HEK293 (cell line): ENCODE measurements around the gene PNKD.

ENCODE experiments used
- MZF1 ChIP-seq: fragments of 450-650 bp; formaldehyde crosslinking; IDR thresholded peaks from 2 replicates; pipeline ENCODE4 v1.5.1; 2017; ENCODE audit warnings: missing biosample characterization, missing genetic modification characterization, borderline replicate concordance
- PRDM4 ChIP-seq: fragments of 450-650 bp; formaldehyde crosslinking; IDR thresholded peaks from 2 replicates; pipeline ENCODE4 v1.5.1; 2017; ENCODE audit warnings: missing biosample characterization, missing genetic modification characterization
- ZBTB26 ChIP-seq: fragments of 450-650 bp; formaldehyde crosslinking; optimal IDR thresholded peaks from 2 replicates; pipeline ENCODE3; 2016; ENCODE audit warnings: missing biosample characterization, mild to moderate bottlenecking, missing genetic modification characterization
- ZFP3 ChIP-seq: fragments of 450-650 bp; formaldehyde crosslinking; IDR thresholded peaks from 2 replicates; pipeline ENCODE4 v1.5.1; 2016; ENCODE audit warnings: low read depth, missing biosample characterization, missing genetic modification characterization
- ZNF114 ChIP-seq: fragments of 450-650 bp; formaldehyde crosslinking; IDR thresholded peaks from 2 replicates; pipeline ENCODE4 v1.5.0; 2017; ENCODE audit warnings: missing biosample characterization, missing genetic modification characterization
- ZNF19 ChIP-seq: fragments of 450-650 bp; formaldehyde crosslinking; IDR thresholded peaks from 2 replicates; pipeline ENCODE4; 2016; ENCODE audit warnings: missing biosample characterization, missing genetic modification characterization, low read depth
- ZNF202 ChIP-seq: fragments of 450-650 bp; formaldehyde crosslinking; IDR thresholded peaks from 2 replicates; pipeline ENCODE4 v1.5.1; 2016; ENCODE audit warnings: missing biosample characterization, missing genetic modification characterization, borderline replicate concordance
- ZNF248 ChIP-seq: fragments of 450-650 bp; formaldehyde crosslinking; IDR thresholded peaks from 2 replicates; pipeline ENCODE4 v1.5.1; 2017; ENCODE audit warnings: missing biosample characterization, missing genetic modification characterization
- ZNF292 ChIP-seq: fragments of 450-650 bp; formaldehyde crosslinking; IDR thresholded peaks from 2 replicates; pipeline ENCODE4 v1.5.1; 2016; ENCODE audit warnings: low read depth, missing biosample characterization, missing genetic modification characterization, borderline replicate concordance
- ZNF335 ChIP-seq: fragments of 450-650 bp; formaldehyde crosslinking; conservative IDR thresholded peaks from 2 replicates; pipeline ENCODE4 v1.5.1; 2016; ENCODE audit warnings: missing biosample characterization, missing genetic modification characterization
- ZNF341 ChIP-seq: fragments of 450-650 bp; formaldehyde crosslinking; IDR thresholded peaks from 2 replicates; pipeline ENCODE4; 2016; ENCODE audit warnings: low read depth, missing biosample characterization, missing genetic modification characterization
- ZNF354C ChIP-seq: fragments of 450-650 bp; formaldehyde crosslinking; IDR thresholded peaks from 2 replicates; pipeline ENCODE4 v1.5.1; 2016; ENCODE audit warnings: missing biosample characterization, missing genetic modification characterization, low read depth, borderline replicate concordance
- ZNF398 ChIP-seq: fragments of 450-650 bp; formaldehyde crosslinking; IDR thresholded peaks from 2 replicates; pipeline ENCODE4 v1.5.1; 2017; ENCODE audit warnings: missing biosample characterization, missing genetic modification characterization
- ZNF48 ChIP-seq: fragments of 450-650 bp; formaldehyde crosslinking; IDR thresholded peaks from 2 replicates; pipeline ENCODE4 v1.5.1; 2016; ENCODE audit warnings: missing biosample characterization, missing genetic modification characterization
- ZNF654 ChIP-seq: fragments of 450-650 bp; formaldehyde crosslinking; IDR thresholded peaks from 2 replicates; pipeline ENCODE4 v1.5.1; 2016; ENCODE audit warnings: low read depth, missing biosample characterization, missing genetic modification characterization
- ZNF670 ChIP-seq: fragments of 450-650 bp; formaldehyde crosslinking; IDR thresholded peaks from 2 replicates; pipeline ENCODE4 v1.5.1; 2016; ENCODE audit warnings: missing biosample characterization, missing genetic modification characterization, low read depth
- TF ChIP-seq, protein P1 (sequence below): fragments of 450-650 bp; formaldehyde crosslinking; IDR thresholded peaks from 2 replicates; pipeline ENCODE4 v1.5.1; 2017; ENCODE audit warnings: missing biosample characterization, missing genetic modification characterization
- TF ChIP-seq, protein P2 (sequence below): fragments of 450-650 bp; formaldehyde crosslinking; IDR thresholded peaks from 2 replicates; pipeline ENCODE4 v1.5.1; 2016; ENCODE audit warnings: missing biosample characterization, missing genetic modification characterization, borderline replicate concordance
- TF ChIP-seq, protein P3 (sequence below): fragments of 450-650 bp; formaldehyde crosslinking; IDR thresholded peaks from 2 replicates; pipeline ENCODE4 v1.5.1; 2016; ENCODE audit warnings: missing biosample characterization, missing genetic modification characterization
- TF ChIP-seq, protein P4 (sequence below): fragments of 450-650 bp; formaldehyde crosslinking; IDR thresholded peaks from 2 replicates; pipeline ENCODE4 v1.5.1; 2017; ENCODE audit warnings: missing biosample characterization, mild to moderate bottlenecking, missing genetic modification characterization, moderate library complexity

PNKD gene

DNA sequence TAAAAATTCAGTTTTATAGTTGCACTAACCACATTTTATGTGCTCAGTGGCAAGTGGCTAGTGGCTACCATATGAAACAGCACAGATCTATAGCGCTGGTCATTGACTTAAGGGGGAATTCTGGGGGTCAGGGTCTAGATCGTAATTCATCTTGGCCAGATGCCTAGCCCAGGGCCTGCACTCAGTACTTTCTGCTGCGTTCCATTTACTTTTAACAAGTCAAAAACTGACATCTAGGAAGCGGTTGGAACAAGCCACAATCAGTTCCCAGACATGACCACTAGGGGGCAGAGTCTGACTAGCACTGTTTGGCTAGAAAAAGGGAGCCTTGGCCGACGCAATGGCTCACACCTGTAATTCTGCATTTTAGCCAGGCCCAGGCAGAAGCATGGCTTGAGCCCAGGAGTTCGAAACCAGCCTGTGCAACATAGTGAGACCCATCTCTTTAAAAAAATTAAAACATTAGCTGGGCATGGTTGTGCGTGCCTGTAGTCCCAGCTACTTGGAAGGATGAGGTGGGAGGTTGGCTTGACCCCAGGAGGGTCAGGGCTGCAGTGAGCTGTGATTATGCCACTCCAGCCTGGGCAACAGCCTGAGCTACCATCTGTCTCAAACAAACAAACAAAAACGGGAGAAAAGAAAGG, 31.0 kb downstream of the PNKD start (continued):
- TF ChIP-seq ZNF398 (tag by site-specific recombination), result no peak
- no peak for TF ChIP-seq ZFP3 (tag by site-specific recombination)
- TF ChIP-seq, protein P1, sequence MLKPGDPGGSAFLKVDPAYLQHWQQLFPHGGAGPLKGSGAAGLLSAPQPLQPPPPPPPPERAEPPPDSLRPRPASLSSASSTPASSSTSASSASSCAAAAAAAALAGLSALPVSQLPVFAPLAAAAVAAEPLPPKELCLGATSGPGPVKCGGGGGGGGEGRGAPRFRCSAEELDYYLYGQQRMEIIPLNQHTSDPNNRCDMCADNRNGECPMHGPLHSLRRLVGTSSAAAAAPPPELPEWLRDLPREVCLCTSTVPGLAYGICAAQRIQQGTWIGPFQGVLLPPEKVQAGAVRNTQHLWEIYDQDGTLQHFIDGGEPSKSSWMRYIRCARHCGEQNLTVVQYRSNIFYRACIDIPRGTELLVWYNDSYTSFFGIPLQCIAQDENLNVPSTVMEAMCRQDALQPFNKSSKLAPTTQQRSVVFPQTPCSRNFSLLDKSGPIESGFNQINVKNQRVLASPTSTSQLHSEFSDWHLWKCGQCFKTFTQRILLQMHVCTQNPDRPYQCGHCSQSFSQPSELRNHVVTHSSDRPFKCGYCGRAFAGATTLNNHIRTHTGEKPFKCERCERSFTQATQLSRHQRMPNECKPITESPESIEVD (tag by site-specific recombination), result no peak
- TF ChIP-seq, protein P2, sequence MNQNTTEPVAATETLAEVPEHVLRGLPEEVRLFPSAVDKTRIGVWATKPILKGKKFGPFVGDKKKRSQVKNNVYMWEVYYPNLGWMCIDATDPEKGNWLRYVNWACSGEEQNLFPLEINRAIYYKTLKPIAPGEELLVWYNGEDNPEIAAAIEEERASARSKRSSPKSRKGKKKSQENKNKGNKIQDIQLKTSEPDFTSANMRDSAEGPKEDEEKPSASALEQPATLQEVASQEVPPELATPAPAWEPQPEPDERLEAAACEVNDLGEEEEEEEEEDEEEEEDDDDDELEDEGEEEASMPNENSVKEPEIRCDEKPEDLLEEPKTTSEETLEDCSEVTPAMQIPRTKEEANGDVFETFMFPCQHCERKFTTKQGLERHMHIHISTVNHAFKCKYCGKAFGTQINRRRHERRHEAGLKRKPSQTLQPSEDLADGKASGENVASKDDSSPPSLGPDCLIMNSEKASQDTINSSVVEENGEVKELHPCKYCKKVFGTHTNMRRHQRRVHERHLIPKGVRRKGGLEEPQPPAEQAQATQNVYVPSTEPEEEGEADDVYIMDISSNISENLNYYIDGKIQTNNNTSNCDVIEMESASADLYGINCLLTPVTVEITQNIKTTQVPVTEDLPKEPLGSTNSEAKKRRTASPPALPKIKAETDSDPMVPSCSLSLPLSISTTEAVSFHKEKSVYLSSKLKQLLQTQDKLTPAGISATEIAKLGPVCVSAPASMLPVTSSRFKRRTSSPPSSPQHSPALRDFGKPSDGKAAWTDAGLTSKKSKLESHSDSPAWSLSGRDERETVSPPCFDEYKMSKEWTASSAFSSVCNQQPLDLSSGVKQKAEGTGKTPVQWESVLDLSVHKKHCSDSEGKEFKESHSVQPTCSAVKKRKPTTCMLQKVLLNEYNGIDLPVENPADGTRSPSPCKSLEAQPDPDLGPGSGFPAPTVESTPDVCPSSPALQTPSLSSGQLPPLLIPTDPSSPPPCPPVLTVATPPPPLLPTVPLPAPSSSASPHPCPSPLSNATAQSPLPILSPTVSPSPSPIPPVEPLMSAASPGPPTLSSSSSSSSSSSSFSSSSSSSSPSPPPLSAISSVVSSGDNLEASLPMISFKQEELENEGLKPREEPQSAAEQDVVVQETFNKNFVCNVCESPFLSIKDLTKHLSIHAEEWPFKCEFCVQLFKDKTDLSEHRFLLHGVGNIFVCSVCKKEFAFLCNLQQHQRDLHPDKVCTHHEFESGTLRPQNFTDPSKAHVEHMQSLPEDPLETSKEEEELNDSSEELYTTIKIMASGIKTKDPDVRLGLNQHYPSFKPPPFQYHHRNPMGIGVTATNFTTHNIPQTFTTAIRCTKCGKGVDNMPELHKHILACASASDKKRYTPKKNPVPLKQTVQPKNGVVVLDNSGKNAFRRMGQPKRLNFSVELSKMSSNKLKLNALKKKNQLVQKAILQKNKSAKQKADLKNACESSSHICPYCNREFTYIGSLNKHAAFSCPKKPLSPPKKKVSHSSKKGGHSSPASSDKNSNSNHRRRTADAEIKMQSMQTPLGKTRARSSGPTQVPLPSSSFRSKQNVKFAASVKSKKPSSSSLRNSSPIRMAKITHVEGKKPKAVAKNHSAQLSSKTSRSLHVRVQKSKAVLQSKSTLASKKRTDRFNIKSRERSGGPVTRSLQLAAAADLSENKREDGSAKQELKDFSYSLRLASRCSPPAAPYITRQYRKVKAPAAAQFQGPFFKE (tag by site-specific recombination), result no peak
- TF ChIP-seq ZBTB26 (tag by site-specific recombination), result no peak
- no peak for TF ChIP-seq PRDM4
- no peak for TF ChIP-seq ZNF202 (tag by site-specific recombination)
- TF ChIP-seq ZNF248 (tag by site-specific recombination), result no peak
- peak; percentile 93 for TF ChIP-seq ZNF654 (tag by site-specific recombination)
- no peak for TF ChIP-seq ZNF354C
- TF ChIP-seq ZNF19 (tag by site-specific recombination), result no peak
- TF ChIP-seq ZNF114 (tag by site-specific recombination), result no peak
- TF ChIP-seq ZNF341 (tag by site-specific recombination), result no peak
- TF ChIP-seq ZNF48 (tag by site-specific recombination), result no peak
- TF ChIP-seq, protein P3, sequence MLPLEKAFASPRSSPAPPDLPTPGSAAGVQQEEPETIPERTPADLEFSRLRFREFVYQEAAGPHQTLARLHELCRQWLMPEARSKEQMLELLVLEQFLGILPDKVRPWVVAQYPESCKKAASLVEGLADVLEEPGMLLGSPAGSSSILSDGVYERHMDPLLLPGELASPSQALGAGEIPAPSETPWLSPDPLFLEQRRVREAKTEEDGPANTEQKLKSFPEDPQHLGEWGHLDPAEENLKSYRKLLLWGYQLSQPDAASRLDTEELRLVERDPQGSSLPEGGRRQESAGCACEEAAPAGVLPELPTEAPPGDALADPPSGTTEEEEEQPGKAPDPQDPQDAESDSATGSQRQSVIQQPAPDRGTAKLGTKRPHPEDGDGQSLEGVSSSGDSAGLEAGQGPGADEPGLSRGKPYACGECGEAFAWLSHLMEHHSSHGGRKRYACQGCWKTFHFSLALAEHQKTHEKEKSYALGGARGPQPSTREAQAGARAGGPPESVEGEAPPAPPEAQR (tag by site-specific recombination), result no peak
- no peak for TF ChIP-seq ZNF292 (tag by site-specific recombination)
- no peak for TF ChIP-seq MZF1 (tag by site-specific recombination)
- TF ChIP-seq ZNF670 (tag by site-specific recombination), result no peak
- TF ChIP-seq, protein P4, sequence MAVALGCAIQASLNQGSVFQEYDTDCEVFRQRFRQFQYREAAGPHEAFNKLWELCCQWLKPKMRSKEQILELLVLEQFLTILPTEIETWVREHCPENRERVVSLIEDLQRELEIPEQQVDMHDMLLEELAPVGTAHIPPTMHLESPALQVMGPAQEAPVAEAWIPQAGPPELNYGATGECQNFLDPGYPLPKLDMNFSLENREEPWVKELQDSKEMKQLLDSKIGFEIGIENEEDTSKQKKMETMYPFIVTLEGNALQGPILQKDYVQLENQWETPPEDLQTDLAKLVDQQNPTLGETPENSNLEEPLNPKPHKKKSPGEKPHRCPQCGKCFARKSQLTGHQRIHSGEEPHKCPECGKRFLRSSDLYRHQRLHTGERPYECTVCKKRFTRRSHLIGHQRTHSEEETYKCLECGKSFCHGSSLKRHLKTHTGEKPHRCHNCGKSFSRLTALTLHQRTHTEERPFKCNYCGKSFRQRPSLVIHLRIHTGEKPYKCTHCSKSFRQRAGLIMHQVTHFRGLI (tag by site-specific recombination), result no peak
- no peak for TF ChIP-seq ZNF335 (tag by site-specific recombination)
